GM18508 (cell line): ENCODE data around the gene ELAC2.

ENCODE experiments used
- ATAC-seq: cut with Tn5 transposase; IDR thresholded peaks from one replicate; pipeline ENCODE4 v1.9.1; 2021; ENCODE audit warnings: moderate number of reproducible peaks; ENCODE audit not compliant: insufficient read depth, unreplicated experiment

Gene ELAC2

DNA sequence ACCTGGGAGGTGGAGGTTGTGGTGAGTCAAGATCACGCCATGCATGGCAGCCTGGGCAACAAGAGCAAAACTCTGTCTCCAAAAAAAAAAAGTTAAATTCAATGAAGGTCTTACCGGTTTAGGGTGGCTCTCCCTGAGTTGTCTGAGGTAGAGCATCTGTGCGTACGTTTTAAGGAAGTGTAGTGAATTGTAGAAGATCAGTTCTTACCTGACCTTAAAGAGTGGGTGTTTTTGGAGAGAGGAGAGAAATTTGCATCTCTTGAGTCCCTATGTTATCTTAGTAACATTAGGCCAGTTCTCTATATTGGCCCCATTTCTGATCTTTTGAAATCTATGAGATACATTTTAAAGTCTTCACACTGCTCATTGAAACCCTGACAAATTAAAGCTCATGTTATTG is 56.2 kb downstream of the ELAC2 start:
- ATAC-seq = no peak

DNA sequence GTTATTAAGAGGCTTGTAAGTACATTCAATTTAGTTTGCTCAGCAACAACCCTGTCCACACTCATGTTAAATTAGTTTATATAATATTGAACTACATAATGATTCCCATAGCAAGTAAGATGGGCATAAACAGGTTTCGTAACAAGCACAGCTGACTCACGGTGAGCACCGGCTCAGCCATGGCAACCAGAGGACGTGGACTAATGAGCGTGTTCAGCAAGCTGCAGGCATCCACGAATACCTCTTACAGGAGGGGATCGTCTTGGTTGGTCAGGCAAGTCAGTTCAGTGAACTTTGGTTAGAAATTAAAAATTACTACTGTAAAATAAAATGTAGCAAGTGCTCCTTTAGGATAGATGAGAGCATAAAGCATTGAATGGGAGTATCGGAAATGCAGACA is 58.4 kb downstream of the ELAC2 start:
- no peak for ATAC-seq

DNA sequence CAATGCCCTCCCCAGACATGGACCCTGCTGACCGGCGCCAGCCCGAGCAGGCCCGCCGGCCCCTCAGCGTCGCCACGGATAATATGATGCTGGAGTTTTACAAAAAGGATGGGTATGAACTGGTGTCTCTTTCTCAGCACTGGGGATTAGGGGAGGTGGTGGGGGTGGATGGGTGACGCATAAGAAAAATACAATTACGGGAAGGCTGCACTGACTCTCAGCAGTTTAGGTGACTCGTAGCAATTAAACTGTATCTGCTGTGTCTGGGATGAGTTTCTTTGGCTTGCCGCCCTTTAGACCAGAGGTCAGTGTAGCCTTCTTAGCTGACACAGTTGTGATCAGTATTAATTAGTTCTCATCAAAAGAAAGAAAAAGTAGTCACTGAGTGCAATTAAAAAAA is 59.0 kb downstream of the ELAC2 start:
- ATAC-seq = no peak

DNA sequence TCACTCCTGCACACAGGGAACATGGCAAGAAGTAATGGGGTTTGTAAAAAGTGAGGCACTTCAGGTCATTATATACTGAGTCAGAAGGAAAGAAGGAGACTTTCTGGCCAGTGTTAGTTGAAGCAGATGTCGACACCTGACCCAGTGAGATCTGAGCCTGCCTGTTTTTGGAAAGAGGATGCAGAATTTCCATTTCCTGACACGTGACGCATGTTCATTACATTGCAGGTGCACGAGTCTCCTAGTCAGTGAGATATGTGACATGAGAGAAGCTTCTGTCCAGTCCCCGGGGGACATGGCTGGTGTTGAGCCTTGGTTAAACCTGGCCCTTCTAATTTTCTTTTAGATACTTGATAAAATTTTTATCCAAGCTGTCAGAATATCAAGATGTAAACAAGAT is 62.3 kb downstream of the ELAC2 start:
- no peak for ATAC-seq

DNA sequence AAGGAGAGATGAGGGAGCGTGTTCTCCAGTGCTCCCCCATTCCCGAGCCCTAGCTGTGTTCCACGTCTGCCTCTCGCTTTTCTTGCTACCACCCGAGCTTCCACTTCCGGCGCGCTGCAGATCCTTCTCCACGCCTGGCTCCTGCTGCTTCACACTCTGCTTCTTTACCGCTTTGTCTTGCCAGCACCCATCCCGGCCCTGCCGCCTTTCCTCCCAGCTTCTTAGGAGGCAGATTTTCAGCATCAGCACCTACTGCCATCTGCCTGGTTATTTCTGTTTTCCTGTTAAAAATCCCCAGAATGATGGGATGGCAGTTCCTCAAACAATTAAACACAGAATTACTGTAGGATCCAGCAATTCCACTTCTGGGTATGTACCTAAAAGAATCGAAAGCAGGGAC is 64.7 kb downstream of the ELAC2 start:
- ATAC-seq = no peak

DNA sequence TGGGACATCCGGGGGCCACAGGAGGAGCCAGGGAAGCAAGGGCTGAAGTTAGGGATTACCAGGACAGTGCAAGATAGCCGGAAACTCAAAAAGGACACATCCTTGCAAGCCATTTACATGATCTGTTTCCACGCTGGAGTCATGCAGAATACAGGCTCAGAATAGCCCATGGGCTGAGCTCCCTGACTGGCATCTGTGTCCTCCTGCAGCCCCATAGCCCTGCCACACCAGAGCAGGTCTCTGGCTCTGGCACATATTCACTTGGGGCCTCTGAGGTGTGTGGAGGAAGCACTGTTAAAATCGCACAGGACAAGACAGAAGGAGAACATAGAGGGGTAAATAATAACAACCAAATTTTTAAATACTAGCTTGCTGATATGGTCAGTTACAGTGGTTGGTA is 65.8 kb downstream of the ELAC2 start:
- ATAC-seq = no peak

DNA sequence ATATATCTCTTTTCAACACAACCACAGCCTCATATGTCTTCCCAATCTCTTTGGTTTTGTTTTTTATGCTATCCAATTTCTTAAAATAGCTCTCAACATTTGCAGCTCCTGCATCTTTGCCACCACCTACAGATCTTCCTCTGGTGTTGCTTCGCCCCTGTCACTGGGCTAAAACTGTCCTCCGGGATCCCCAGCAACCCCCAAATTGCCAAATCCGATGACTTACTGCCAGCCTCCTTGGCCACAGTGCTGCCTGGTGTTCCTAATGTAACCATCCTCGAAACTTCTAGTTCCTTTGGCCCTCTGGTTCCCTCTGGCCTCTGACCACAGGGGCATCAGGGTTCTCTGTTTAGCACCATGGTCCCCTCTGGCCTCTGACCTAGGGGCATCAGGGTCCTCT is 70.8 kb downstream of the ELAC2 start:
- no peak for ATAC-seq
